Gastrocnemius medialis (tissue), 4 donors: ENCODE data around the gene AFF3. TPM values are rescaled to one million over a fixed set of nuclear protein-coding genes. Genes with fewer than 3 reads are reported as not detected.
A peak's percentile ranks its signal among the peaks of the same experiment; 100 is the strongest.

Experiments
- ATAC-seq, 2 donors: fragments of 150-250 bp; one replicate each; pipeline ENCODE4 v1.9.1; 2016
- DNase-seq, 2 donors: peaks; one replicate each; pipeline ENCODE4 v3.0.0-alpha.2; 2019
- H3K27ac ChIP-seq, 4 donors: fragments of 200-600 bp; sonication (generic); 1 replicate in 1 of 4; 2 replicates in 3 of 4; pipeline ENCODE4 v1.5.1; 2016 to 2018; ENCODE audit warnings: mild to moderate bottlenecking in 2 of 4, moderate library complexity in 1 of 4
- H3K27me3 ChIP-seq, 3 donors: fragments of 200-600 bp; sonication (generic) in 2 of 3; 1 replicate in 1 of 3; 2 replicates in 2 of 3; pipeline versions ENCODE4 v1.5.1 to v1.6.0; 2016 to 2019; ENCODE audit warnings: mild to moderate bottlenecking in 1 of 3, moderate library complexity in 1 of 3
- H3K36me3 ChIP-seq, 2 donors: fragments of 200-600 bp; sonication (generic) in 1 of 2; one replicate each; pipeline ENCODE4 v1.5.1; 2017 to 2018
- H3K4me1 ChIP-seq, 2 donors: fragments of 200-600 bp; sonication (generic) in 1 of 2; one replicate each; pipeline ENCODE4 v1.5.1; 2016 to 2017; ENCODE audit warnings: mild to moderate bottlenecking in 2 of 2
- H3K4me3 ChIP-seq, 4 donors: fragments of 200-600 bp; sonication (generic) in 3 of 4; 1 replicate in 1 of 4; 2 replicates in 3 of 4; pipeline ENCODE4 v1.5.1; 2016 to 2019; ENCODE audit warnings: mild to moderate bottlenecking in 2 of 4
- H3K9me3 ChIP-seq, 3 donors: fragments of 200-600 bp; sonication (generic) in 2 of 3; 1 replicate in 1 of 3; 2 replicates in 2 of 3; pipeline ENCODE4 v1.5.1; 2016 to 2019
- CTCF ChIP-seq, 5 experiments: fragments of 450-650 bp in 3 of 5; fragments of 200-600 bp in 2 of 5; sonication (generic) in 2 of 5; IDR thresholded peaks in 4 of 5; conservative IDR thresholded peaks in 1 of 5; 1 replicate in 4 of 5; 2 replicates in 1 of 5; pipeline ENCODE4 v1.5.1; 2016 to 2019; ENCODE audit warnings: antibody characterized with exemption in 5 of 5, mild to moderate bottlenecking in 3 of 5, moderate library complexity in 3 of 5
- POLR2A ChIP-seq, 2 donors: fragments of 450-650 bp; IDR thresholded peaks; one replicate each; pipeline ENCODE4 v1.6.1; 2017; ENCODE audit warnings: antibody characterized with exemption in 2 of 2, mild to moderate bottlenecking in 2 of 2, moderate library complexity in 2 of 2
- in situ Hi-C, 4 donors: fragments of 200-750 bp; cut with MboI; loops; one replicate each; pipeline versions ENCODE4 v1.15.0 to v1.8.0; 2017; ENCODE audit warnings: low sequenced_read_pairs in 4 of 4
- intact Hi-C: fragments of 100-400 bp; cut with DNase I; formaldehyde crosslinking; loops from one replicate; pipeline ENCODE4 v1.15.1; 2023; ENCODE audit warnings: low total_unique reads
- total RNA-seq, 4 donors: library from RNA; depleted of rRNA; stranded (reverse); fragments of >200 nt; gene quantifications; one replicate each; pipeline versions ENCODE4 v1.1.0 to v1.2.3, GENCODE V29; 2016

The AFF3 gene
- total RNA-seq, 4 donors from 2014 or later: 0.22 to 0.55 (median 0.47) TPM

GRCh38 chr2:99635710-99636109 lies 506.7 kb downstream of the AFF3 start:
- H3K27ac ChIP-seq: peak overlapping the region; percentile 47 to 73 (median 60)
- peaks cover 22 to 24% of the 10 kb centered on the region in 2 donors for H3K4me1 ChIP-seq
- intact Hi-C loops: loop anchor here (2.0 to 5.0 kb wide), 2 partner anchors 25 to 1172 kb away; no protein-coding TSS in a partner anchor
- no peak for ATAC-seq
- no peak overlapping the region for H3K4me3 ChIP-seq
- H3K27me3 ChIP-seq: no peaks in the 10 kb centered on the region
- in situ Hi-C loops: no loop called here
- TF ChIP-seq POLR2A (IDR thresholded peaks at IDR 0.05): no peak
- no peak for TF ChIP-seq CTCF (IDR thresholded peaks at IDR 0.05 in 4 of 5, conservative IDR thresholded peaks at IDR 0.05 in 1 of 5)
- H3K9me3 ChIP-seq: no peaks in the 10 kb centered on the region
- DNase-seq: no peak
- no peaks in the 10 kb centered on the region for H3K36me3 ChIP-seq

- in situ Hi-C loops: no loop called here
- H3K4me3 ChIP-seq: no peak overlapping the region
- no peaks in the 10 kb centered on the region for H3K36me3 ChIP-seq
- H3K4me1 ChIP-seq: peaks cover 22 to 24% of the 10 kb centered on the region in 2 donors
- no peak for ATAC-seq
- H3K27me3 ChIP-seq: no peaks in the 10 kb centered on the region
- no peak for DNase-seq
- H3K9me3 ChIP-seq: no peaks in the 10 kb centered on the region
- H3K27ac ChIP-seq: no peak overlapping the region
- intact Hi-C loops: no loop called here
- TF ChIP-seq POLR2A (IDR thresholded peaks at IDR 0.05): no peak
- TF ChIP-seq CTCF (IDR thresholded peaks at IDR 0.05 in 4 of 5, conservative IDR thresholded peaks at IDR 0.05 in 1 of 5): no peak
These were observed 508.2 kb downstream of the AFF3 start for GRCh38 chr2:99634234-99634633.

GRCh38 chr2:99631700-99632099 lies 510.7 kb downstream of the AFF3 start:
- in situ Hi-C loops: no loop called here
- Histone ChIP-seq H3K36me3 (no peaks in the 10 kb centered on the region), H3K4me3 (no peak overlapping the region), H3K27me3 (no peaks in the 10 kb centered on the region), H3K4me1 (peaks cover 12% of the 10 kb centered on the region in 2 donors), H3K27ac (no peak overlapping the region), H3K9me3 (no peaks in the 10 kb centered on the region)
- intact Hi-C loops: no loop called here
- peak in 1 of 2 donors; percentile 21 for ATAC-seq
- no peak for DNase-seq
- TF ChIP-seq CTCF (IDR thresholded peaks at IDR 0.05 in 4 of 5, conservative IDR thresholded peaks at IDR 0.05 in 1 of 5) (no peak), POLR2A (IDR thresholded peaks at IDR 0.05) (no peak)

GRCh38 chr2:99629320-99629719 lies 513.1 kb downstream of the AFF3 start:
- intact Hi-C loops: no loop called here
- ATAC-seq (no peak), DNase-seq (no peak)

More at GRCh38 chr2:99629320-99629719, 513.1 kb downstream of the AFF3 start:
- H3K36me3 ChIP-seq: no peaks in the 10 kb centered on the region
- TF ChIP-seq CTCF (IDR thresholded peaks at IDR 0.05 in 4 of 5, conservative IDR thresholded peaks at IDR 0.05 in 1 of 5): no peak
- no peak for TF ChIP-seq POLR2A (IDR thresholded peaks at IDR 0.05)
- in situ Hi-C loops: no loop called here
- H3K4me3 ChIP-seq: no peak overlapping the region
- no peak overlapping the region for H3K27ac ChIP-seq
- H3K27me3 ChIP-seq: no peaks in the 10 kb centered on the region
- H3K4me1 ChIP-seq: no peaks in the 10 kb centered on the region
- no peaks in the 10 kb centered on the region for H3K9me3 ChIP-seq
